Chondrocyte (in vitro differentiated cells): ENCODE measurements around the gene EHMT1. TPM values are rescaled to one million over a fixed set of nuclear protein-coding genes. Genes with fewer than 3 reads are reported as not detected.

Experiments
- DNase-seq: peaks from one replicate; pipeline ENCODE4 v3.0.0; 2021; ENCODE audit warnings: mixed read lengths, low spot score
- H3K27ac Mint-ChIP-seq: one replicate; pipeline ENCODE4 v1.8.0; 2021; ENCODE audit warnings: mild to moderate bottlenecking, moderate library complexity, mixed read lengths; ENCODE audit not compliant: unreplicated experiment
- H3K27me3 Mint-ChIP-seq: 2 replicates; pipeline ENCODE4 v1.8.0; 2021; ENCODE audit warnings: low read depth, mixed read lengths
- H3K36me3 Mint-ChIP-seq: 2 replicates; pipeline ENCODE4 v1.8.0; 2021; ENCODE audit warnings: low read depth, mixed read lengths
- H3K4me1 Mint-ChIP-seq: 2 replicates; pipeline ENCODE4 v1.8.0; 2021; ENCODE audit warnings: low read depth, mild to moderate bottlenecking, mixed read lengths
- H3K4me3 Mint-ChIP-seq: one replicate; pipeline ENCODE4 v1.8.0; 2021; ENCODE audit warnings: mild to moderate bottlenecking, moderate library complexity, mixed read lengths; ENCODE audit not compliant: unreplicated experiment
- H3K9me3 Mint-ChIP-seq: 2 replicates; pipeline ENCODE4 v1.8.0; 2021; ENCODE audit warnings: low read depth, mixed read lengths
- CTCF ChIP-seq: fragments of 200-600 bp; sonication (generic); IDR thresholded peaks from 2 replicates; pipeline ENCODE4 v1.5.0; 2021; ENCODE audit warnings: antibody characterized with exemption, mild to moderate bottlenecking, moderate library complexity
- total RNA-seq: library from RNA; stranded (reverse); gene quantifications from 3 replicates; pipeline ENCODE4 v1.2.1, GENCODE V29; 2021

The EHMT1 gene
- total RNA-seq, 1 donor from 2014 or later: 61.0 TPM

- no peaks in the 10 kb centered on the region for H3K4me1 Mint-ChIP-seq
- H3K27me3 Mint-ChIP-seq: no peaks in the 10 kb centered on the region
- no peak for TF ChIP-seq CTCF
- H3K9me3 Mint-ChIP-seq: no peaks in the 10 kb centered on the region
- H3K36me3 Mint-ChIP-seq: peaks cover 57% of the 10 kb centered on the region
- DNase-seq: peak; percentile 76
- H3K4me3 Mint-ChIP-seq: no peak overlapping the region
- no peak overlapping the region for H3K27ac Mint-ChIP-seq
These were observed 180.8 kb downstream of the EHMT1 start for GRCh38 chr9:137799630-137799983.

- no peak for TF ChIP-seq CTCF
- DNase-seq: peak; percentile 83
- Mint-ChIP-seq H3K27ac (no peak overlapping the region), H3K4me3 (no peak overlapping the region), H3K36me3 (peaks cover 54% of the 10 kb centered on the region), H3K4me1 (no peaks in the 10 kb centered on the region), H3K9me3 (no peaks in the 10 kb centered on the region), H3K27me3 (no peaks in the 10 kb centered on the region)
These were observed 181.6 kb downstream of the EHMT1 start for GRCh38 chr9:137800196-137801022.

- no peak for DNase-seq
These were observed 182.2 kb downstream of the EHMT1 start for GRCh38 chr9:137801023-137801319.

GRCh38 chr9:137802021-137802420, 183.2 kb downstream of the EHMT1 start:
- H3K4me1 Mint-ChIP-seq: no peaks in the 10 kb centered on the region
- no peak overlapping the region for H3K4me3 Mint-ChIP-seq
- H3K9me3 Mint-ChIP-seq: no peaks in the 10 kb centered on the region
- H3K27ac Mint-ChIP-seq: no peak overlapping the region
- DNase-seq: peak; percentile 75
- no peaks in the 10 kb centered on the region for H3K27me3 Mint-ChIP-seq
- H3K36me3 Mint-ChIP-seq: peaks cover 43% of the 10 kb centered on the region
- TF ChIP-seq CTCF: no peak

More at GRCh38 chr9:137801023-137801319, 182.2 kb downstream of the EHMT1 start:
- H3K4me3 Mint-ChIP-seq: no peak overlapping the region
- H3K27ac Mint-ChIP-seq: no peak overlapping the region
- peaks cover 48% of the 10 kb centered on the region for H3K36me3 Mint-ChIP-seq
- no peak for TF ChIP-seq CTCF
- H3K4me1 Mint-ChIP-seq: no peaks in the 10 kb centered on the region
- no peaks in the 10 kb centered on the region for H3K9me3 Mint-ChIP-seq
- no peaks in the 10 kb centered on the region for H3K27me3 Mint-ChIP-seq

GRCh38 chr9:137802521-137803243, 183.9 kb downstream of the EHMT1 start:
- Mint-ChIP-seq H3K4me3 (no peak overlapping the region), H3K36me3 (peaks cover 43% of the 10 kb centered on the region), H3K27me3 (no peaks in the 10 kb centered on the region), H3K27ac (no peak overlapping the region), H3K4me1 (no peaks in the 10 kb centered on the region), H3K9me3 (no peaks in the 10 kb centered on the region)
- TF ChIP-seq CTCF: no peak
- peak; percentile 72 for DNase-seq
